ENCODE measurements around the gene EME1.
A peak's percentile ranks its signal among the peaks of the same experiment; 100 is the strongest.

The EME1 gene

DNA sequence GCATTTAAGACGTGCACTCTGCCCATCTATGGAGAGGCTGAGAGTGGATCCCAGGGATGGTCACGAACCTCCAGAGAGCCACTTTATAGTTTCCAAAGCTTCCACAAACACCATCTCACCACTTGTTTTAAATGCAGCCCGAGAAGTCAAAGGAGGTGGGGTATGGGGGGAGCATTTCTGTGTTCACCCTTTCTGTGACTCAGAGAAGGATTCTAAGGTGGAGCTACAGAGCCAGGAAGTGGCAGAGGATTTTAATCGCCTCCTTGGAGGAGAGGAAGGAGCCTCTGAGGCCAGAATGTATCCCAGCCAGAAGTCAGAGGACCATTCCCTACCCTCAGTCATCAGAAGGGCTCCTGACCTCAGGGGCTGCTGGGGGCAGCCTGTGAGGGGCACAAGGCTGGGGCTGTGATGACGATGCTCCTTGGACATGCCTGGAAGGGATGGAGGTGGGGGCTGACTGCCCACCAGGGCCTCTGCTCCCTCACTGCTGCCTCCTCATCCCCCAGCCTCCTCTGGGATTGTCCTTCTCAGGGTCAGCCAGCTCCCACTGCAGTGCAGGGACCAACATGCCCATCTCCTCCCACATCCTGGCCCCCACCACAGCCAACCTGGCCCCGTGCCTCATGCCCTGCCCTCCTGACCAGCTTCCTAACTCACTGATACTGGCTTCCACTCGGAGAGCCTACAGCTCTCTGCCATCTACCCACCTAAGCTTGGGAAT lies 24.3 kb upstream of the EME1 start:
- DNase-seq, result no peak

DNA sequence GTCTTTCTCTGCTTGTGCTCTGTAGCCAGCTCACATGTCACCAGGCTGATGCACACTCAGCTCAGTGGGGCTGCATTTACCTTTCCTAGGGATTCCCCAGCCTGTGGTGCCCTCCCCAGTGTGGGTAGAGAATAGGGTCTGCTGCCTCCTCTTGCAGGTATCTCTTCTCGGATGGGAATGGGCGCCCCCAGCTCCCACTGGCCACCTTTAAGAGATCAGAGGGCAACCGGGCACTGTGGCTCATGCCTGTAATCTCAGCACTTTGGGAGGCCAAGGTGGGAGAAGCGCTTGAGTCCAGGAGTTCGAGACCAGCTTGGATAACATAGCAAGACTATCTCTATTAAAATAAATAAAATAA lies 23.8 kb upstream of the EME1 start:
- DNase-seq, result no peak

GRCh38 chr17:50350733-50351132 lies 22.3 kb upstream of the EME1 start:
- no peak for DNase-seq

DNA sequence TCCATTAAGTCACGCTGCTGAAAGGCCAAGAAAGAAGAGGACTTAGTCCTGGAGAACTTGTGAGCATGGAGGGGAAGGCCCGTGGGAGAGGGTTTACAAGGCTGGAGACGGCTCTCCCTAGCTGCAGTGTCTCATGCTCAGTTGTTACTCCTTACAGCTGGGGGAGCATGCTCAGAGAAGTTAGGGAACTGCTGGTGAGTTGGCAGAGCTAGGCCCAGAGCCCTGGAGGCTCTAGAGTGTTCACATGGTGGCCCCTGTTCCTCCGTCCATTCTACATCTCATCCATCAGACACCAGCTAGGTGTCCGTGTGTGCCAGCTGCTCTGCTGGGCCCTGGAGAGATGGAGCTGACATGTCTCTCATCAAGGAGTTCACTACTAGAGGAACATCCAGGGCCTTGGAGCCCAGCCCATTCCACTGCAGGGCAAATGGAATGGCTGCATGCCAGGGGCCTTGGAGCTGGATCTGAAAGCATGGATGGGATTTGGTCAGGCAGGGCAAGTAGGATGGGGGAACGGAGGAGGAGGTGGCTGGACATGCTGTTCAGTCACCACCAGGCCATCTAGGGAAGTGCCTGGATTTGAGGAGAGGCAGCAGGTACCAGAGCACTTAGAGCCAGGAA lies 20.8 kb upstream of the EME1 start:
- no peak for DNase-seq

- no peak for DNase-seq
Observed at GRCh38 chr17:50352693-50353599, 20.1 kb upstream of the EME1 start.

GRCh38 chr17:50353600-50354195 lies 19.3 kb upstream of the EME1 start:
- no peak for DNase-seq

DNA sequence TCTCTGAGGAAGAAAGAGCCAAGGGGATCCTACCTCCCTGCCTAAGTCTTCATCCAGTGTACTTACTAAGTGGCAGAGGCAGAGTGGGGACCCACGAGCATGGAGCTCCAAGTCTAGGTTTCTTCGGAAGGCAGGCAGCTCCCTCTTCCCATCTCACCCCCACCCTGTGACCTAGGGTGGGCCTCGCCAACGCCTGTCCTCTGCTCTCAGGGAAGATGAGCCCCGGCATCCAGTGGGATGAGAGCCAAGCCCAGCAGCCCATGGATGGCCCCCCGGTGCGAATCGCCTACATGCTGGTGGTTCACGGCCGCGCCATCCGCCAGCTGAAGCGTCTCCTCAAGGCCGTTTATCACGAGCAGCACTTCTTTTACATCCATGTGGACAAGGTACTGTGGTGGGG lies 18.8 kb upstream of the EME1 start:
- DNase-seq, result no peak

DNA sequence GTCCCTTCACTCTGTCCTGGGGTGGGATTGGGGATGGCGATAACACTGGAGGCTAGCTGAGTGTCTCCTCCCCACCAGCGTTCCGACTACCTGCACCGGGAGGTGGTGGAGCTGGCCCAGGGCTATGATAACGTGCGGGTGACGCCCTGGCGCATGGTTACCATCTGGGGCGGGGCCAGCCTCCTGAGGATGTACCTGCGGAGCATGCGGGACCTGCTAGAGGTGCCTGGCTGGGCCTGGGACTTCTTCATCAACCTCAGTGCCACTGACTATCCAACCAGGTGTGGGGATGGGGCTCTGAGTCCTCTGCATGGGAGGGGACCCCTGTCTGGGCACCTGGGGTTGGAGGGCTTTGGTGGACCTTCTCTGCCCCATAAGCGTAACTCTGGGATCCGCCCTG lies 18.3 kb upstream of the EME1 start:
- DNase-seq, result no peak

DNA sequence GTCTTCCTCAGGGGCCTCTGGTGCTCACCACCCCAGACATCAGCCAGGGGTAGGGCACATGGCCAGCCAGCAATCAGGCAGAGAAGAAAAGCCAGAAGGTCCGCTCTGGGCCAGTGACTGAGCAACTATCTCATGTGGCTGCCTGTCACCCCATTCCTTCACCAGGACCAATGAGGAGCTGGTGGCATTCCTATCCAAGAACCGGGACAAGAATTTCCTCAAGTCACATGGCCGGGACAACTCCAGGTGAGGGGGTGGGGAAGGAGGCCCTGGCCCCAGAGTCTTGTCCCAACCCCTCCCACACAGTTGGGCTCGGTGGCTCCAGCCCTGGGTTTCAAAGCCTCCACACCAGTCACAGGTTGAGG lies 17.7 kb upstream of the EME1 start:
- no peak for DNase-seq

- no peak for DNase-seq
Observed at GRCh38 chr17:50355701-50356341, 17.2 kb upstream of the EME1 start.

GRCh38 chr17:50356418-50356817 lies 16.6 kb upstream of the EME1 start:
- DNase-seq, result no peak

DNA sequence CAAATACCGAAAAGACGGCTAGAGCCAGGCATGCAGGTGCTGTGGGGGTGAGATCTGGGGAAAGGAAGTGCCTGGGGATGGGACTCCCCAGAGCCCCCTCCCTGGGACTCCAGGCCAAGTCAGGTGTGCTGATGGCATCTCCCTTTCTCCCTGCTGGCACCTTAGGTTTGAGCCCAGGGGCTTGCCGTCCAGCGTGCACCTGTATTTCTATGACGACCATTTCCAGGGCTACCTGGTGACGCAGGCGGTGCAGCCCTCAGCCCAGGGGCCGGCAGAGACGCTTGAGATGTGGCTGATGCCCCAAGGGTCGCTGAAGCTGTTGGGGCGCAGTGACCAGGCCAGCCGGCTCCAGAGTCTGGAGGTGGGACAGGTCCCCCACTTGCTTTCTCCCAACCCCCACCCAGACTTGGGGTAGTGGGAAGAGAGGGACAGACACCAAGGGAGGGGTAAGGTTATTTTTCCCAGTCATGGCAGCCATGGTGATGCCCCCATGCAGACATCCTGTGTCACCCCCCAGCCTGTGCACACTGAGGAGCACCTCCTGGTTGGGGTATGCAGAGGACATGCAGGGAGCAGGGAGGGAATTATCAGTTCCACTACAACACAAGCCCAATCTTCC lies 16.0 kb upstream of the EME1 start:
- DNase-seq, result no peak

GRCh38 chr17:50358177-50358576 lies 14.9 kb upstream of the EME1 start:
- DNase-seq, result no peak

GRCh38 chr17:50359005-50359699 lies 13.9 kb upstream of the EME1 start:
- no peak for DNase-seq

DNA sequence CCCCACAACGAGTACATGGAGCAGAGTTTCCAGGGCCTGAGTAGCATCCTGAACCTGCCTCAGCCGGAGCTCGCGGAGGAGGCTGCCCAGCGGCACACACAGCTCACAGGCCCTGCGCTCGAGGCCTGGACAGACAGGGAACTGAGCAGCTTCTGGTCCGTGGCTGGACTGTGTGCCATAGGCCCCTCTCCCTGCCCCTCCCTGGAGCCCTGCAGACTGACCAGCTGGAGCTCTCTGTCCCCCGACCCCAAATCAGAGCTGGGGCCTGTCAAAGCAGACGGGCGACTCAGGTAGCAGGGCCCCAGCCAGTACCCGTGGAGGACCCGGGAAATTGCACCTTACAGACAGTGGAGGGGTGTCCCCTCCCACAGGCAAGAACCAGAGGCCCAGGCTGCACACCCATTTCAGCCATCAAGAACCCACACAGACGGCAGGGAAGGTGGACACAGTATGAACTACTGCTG lies 13.0 kb upstream of the EME1 start:
- DNase-seq, result no peak

DNA sequence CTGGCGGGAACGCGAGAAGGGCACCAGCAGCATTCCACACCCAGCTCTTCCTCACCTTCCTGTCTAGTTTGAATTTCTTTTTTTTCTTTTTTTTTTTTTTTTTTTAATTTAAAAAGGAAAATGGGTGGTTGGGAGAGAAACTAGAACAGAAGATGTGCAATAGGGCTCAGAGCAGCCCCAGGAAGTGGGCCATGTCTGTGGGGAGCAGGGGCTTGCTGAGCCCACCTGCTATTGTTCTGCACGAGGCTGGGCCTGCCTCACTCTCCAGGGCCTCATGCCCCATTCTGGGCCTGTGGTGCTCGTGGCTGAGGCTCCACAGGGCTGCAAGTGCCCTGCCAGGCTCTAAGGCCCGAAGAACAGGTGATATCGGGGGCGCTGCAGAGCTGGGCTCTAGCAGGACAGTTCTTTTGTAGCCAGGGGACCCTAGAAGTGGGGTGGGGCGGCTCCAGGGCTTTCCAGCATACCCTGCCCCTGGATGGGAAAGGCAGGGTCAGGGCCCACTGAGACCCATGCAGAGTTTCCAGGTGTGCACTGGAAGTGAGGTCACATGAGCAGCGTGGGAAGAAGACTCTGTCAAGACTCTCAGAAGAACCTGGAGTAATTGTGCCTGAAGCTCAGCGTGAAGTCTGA lies 12.4 kb upstream of the EME1 start:
- DNase-seq, result no peak

- peak; percentile 25 for DNase-seq
Observed at GRCh38 chr17:50361561-50362480, 11.2 kb upstream of the EME1 start.

- no peak for DNase-seq
Observed at GRCh38 chr17:50362661-50363060, 10.4 kb upstream of the EME1 start.

- no peak for DNase-seq
Observed at GRCh38 chr17:50363217-50364060, 9.6 kb upstream of the EME1 start.

All from NCI-H345 (cell line).